Activated CD4-positive, CD25-positive, alpha-beta regulatory T cell treated with anti-CD3 and anti-CD28 coated beads, Interleukin-2, amount 50 U/mL, for 24 hours (primary cell): ENCODE measurements around the gene NDFIP2.

Experiments
- ATAC-seq, 2 donors: fragments of 150-1000 bp; cut with Tn5 transposase; one replicate each; pipeline ENCODE4 v1.10.0; 2021; ENCODE audit warnings: mild to moderate bottlenecking in 1 of 2, moderate library complexity in 1 of 2

The NDFIP2 gene, protein sequence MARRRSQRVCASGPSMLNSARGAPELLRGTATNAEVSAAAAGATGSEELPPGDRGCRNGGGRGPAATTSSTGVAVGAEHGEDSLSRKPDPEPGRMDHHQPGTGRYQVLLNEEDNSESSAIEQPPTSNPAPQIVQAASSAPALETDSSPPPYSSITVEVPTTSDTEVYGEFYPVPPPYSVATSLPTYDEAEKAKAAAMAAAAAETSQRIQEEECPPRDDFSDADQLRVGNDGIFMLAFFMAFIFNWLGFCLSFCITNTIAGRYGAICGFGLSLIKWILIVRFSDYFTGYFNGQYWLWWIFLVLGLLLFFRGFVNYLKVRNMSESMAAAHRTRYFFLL

DNA sequence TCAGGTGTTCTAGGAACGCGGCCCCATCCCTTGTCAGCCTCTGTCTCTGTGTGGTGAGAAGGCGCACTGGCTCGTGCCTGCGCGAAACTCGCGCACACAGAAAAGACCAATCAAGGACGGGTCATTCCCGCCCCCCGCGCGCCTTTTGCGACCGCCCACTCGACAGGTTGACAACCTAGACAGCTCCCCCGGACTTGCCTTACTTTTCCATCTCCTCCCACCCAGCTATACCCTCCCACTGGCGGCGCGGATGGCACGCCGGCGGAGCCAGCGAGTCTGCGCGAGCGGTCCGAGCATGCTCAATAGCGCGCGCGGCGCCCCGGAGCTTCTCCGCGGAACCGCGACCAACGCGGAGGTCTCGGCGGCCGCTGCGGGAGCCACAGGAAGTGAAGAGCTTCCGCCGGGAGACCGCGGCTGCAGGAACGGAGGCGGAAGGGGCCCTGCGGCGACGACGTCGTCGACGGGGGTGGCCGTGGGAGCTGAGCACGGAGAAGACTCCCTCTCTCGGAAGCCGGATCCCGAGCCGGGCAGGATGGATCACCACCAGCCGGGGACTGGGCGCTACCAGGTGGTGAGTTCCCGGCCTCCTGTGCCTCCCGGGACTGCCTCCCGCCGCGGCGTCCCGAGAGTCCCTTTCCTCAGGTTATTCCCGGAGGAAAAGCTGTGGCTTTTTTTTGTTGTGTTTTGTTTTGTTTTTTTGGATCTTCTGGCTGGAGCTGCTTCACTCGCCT lies at the start of gene NDFIP2:
TSS of gene NDFIP2 (plus strand) at position 202 of the 731 bp plus-strand sequence. CDS start at position 251, 49 bp downstream.
- ATAC-seq, result peak; percentile 75 to 78

DNA sequence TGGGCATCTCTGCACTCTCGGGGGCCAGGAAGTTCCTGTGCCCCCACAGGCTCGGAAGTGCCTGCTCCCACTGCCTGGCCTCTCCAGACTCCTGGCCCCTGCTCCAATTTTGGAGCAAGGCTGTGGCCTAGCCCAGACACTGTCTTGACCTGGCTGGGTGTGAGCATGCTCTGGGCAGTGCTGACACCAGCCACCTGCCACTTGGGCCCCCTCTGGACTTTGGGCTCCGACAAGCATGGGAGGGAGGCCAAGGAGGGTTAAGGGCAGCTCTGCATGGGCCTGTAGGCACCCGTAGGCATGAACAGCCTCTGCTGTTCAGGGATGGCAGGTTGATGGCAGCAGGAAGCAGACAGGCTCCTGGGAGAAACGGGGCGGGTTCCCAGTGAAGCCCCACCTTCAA lies 48.9 kb upstream of the NDFIP2 start:
- ATAC-seq, result no peak

DNA sequence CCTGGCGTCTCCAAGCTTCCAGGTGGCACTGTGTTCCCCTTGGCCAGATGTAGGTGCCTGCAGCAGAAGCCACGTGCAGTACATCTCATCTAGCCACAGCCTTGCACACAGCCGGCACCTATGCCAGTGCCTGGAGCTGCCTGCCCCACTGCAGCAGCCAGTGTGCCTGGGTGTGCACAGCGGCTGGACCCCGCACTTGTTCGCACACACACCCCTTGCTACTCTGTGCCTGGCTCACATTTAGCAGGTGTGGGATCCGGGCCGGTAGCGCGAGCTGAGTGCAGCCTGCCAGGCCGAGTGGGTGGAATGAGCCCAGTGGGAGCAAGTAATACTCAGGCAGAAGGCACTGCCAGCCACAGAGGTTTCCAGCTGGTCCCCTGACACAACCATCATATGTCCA lies 48.0 kb upstream of the NDFIP2 start:
- ATAC-seq, result no peak

DNA sequence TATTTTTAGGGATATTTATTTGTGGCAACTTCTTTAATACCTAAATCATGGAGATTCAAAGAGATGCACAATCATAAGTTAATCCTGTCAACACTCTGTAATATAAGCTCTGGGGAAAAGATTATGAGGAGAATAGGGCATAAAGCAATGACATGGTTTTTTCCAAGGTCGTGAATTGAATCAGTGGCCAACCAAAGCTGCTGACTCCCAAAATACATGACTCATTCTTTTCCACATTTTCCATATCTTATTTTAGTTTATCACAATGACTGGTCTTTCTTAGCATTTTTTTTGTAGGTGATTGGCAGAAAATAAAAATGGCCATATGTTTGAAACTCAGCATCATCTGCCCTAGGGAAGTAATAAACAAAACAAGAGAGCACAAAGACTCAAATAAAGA lies 46.4 kb upstream of the NDFIP2 start:
- ATAC-seq, result no peak

DNA sequence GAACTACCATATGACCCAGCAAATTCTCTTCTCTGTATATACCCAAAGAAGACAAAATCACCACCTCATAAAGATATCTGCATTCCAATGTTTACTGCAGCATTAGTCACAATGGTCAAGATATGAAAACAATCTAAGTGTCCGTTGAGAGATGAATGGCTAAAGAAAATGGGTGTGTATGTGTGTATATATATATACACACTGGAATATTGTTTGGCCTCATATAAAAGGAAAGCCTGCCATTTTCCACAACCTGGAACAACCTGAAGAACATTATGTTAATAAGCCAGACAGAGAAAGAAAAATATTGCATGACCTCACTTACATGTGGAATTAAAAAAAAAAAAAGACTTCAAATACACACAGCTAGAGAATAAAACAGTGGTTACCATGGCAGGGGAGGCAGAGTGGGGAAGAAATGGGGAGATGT lies 45.4 kb upstream of the NDFIP2 start:
- ATAC-seq, result no peak

DNA sequence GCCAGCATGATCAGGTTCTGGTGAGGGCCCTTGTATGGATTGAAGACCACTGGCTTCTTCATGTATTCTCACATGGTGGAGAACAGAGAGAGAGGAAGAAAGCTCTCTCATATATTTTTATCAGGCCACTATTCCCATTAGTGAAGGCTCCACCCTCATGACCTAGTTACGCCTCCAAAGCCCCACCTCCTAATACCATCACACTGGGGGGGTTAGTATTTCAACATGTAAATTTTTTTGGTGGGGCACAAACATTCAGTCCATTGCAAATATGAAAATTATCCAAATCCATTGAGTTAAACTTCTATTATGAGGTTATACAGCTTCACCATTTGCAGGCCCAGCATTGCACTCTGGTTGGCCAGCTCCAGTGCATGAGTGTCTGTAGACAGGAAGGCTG lies 41.7 kb upstream of the NDFIP2 start:
- ATAC-seq, result no peak

DNA sequence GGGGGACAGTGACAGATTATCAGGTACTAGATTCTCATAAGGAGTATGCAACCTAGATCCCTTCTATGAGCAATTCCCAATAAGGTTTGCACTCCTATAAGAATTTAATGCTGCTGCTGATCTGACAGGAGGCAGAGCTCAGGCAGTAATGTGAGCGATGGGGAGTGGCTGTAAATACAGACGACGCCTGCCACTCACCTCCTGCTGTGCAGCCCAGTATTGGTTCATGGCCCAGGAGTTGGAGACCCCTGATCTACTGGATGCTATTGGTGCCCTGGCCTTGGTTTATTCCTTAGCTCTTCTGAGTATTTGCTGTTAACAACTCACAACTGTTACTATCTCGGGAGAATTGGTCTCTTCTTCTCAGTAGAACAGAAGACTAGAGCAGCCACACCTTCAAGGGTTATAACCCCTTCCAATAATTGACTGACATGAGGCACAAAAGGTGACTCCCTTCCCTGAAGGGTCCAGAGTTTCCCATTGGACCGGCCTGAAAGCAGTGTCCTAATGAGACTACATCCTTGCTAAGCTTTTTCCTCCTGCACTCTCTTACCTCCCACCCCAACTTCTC lies 39.9 kb upstream of the NDFIP2 start:
- no peak for ATAC-seq

DNA sequence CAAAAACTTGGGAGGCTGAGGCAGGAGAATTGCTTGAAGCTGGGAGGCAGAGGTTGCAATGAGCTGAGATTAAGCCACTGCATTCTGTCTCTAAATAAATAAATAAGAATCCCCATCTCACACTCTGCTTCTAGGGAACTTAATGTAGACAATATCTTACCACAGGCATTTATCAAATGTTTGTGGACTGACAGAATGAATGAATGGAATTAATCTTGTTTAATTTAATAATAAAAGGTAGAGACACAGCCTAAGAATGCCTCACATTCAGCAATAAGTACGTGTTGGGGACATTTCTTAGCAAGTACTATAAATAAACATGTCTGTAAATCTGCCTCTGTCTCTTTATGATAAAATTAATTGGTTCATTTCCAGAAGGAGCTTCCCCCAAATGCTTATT lies 38.7 kb upstream of the NDFIP2 start:
- no peak for ATAC-seq

DNA sequence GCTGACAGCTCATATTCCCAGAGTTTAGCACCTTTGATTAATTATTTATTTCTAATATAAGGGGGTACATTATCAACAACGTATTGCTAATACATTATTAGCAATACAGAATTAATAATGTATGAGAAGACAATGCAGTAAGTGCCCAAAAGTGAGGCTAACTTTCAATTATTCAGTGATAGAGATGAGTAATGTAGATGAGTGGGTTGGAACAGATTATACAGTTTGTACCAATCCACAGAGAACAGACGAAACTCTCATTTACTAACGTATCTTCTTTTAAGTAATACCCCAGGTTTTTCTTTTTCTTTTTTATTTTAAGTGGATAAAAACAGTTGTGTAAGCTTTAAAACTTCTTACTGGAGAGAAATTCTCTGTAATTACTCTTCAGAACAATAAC lies 38.2 kb upstream of the NDFIP2 start:
- peak in 1 of 2 donors; percentile 43 for ATAC-seq

DNA sequence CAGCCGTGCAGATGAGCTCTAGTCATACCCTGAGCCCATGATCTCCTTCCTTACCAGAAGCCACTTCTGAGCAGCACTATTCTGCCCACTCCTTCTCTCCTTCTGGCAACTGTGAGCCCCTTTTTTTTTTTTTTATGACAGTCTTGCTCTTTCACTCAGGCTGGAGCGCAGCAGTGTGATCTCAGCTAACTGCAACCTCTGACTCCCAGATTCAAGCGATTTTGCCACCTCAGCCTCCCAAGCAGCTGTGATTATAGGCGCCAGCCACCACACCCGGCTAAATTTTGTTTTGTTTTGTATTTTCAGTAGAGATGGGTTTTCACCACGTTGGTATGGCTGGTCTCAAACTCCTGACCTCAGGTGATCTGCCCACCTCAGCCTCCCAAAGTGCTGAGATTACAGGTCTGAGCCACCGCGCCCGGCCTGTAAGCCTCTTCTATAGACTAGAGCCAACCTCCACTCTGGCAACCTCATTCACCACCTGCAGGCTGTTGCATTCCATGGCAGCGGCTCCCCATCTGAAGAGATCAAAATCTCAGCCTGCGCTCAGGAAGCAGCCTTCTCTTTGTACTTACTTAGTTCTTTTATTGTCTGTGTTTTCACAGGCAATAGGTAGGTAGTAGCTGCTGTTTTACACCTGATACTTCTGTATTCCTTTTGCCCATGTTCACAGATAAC lies 34.8 kb upstream of the NDFIP2 start:
- ATAC-seq, result no peak

DNA sequence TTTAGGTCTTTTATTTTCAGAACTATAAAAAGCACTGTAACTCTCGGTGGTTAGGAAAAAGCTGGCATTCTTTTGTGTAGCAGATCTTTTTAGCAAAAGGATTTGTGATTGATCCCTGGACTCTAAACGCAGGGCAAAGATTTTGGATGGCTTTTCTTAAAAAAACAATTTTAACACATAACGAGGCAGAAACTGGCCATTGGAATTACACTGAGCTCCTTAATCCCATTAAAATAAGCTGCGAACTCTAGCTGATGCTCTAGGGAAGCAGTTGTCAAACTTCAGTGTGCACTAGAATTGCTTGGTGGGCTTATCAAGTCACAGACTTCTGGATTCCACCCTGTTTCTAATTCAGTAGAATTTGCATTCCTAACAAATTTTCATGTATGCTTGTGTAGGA lies 33.8 kb upstream of the NDFIP2 start:
- no peak for ATAC-seq

DNA sequence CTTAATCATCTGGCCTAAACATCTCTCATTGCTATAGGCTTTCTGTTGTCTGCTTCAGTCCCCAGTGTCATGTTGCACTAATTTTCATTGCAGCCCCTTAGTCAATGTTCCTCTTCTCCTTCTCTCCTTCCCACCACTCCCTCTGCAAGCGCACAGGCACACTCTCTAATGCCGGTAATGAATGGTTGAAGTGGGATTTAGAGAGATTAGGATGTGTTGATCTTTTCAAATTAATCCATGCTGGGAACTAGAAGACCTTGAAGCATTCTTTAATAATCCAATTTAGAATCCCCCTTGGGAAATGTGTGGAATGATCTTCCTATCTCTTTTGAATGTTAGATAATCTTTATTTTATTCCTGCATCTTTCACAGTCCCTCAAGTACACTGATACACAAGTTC lies 33.2 kb upstream of the NDFIP2 start:
- ATAC-seq, result no peak

DNA sequence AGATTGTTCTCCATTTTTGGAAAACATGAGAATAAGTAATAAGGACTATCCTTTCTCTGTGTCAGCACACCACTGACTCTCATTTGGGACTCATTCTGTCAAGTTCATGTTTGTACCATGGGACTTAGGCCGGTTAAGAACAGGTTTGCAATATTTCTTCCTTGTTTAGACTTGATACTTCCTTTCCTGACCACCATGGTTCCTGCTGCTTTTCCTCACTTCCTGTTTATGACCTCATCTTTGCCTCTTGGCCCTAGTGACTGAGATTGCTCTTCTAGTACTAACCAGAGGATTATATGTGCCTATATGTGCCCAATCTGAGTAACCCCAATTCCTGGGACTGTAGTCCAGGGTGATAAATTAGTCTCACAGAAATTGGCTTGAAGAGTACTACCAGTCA lies 32.5 kb upstream of the NDFIP2 start:
- no peak for ATAC-seq

DNA sequence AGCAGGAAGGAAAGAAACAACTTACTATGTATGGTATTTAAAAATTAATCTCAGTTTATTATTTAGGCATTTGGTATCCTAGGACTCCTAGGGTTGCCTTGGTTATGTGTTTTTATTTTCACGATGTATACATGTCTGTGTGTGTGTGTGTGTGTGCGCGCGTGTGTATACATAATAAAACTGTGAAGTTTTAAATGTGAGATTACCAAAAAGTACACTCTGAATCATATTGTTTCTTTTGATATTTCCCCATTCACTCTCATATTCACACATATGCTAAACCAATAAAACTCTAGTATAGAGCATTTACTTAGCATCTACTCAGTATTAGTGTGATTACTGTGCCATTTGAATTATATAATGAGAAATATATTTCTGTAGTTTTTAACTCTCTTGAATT lies 30.8 kb upstream of the NDFIP2 start:
- peak; percentile 30 to 52 for ATAC-seq

DNA sequence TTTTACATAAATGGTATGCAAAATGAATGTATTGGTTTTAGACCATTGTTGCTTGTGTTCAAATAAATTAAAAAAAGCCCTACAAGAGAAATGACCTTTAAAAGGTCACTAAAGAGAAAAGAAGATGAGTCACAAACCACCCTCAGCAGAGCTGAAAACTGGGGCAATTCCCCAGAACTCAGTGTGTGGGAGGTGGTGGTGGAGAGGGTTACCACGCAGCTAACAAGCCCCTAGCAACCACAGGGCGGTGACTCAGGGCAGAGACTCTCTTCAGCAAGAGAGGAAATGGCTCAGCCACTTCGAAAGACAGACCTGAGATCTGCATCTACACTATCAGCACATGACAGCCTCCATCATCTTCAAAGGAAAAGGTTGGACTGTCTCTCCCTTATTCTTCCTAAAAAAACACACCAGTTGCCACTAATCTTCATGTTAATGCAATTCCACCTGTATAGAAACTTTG lies 29.4 kb upstream of the NDFIP2 start:
- ATAC-seq, result peak; percentile 97 to 98

DNA sequence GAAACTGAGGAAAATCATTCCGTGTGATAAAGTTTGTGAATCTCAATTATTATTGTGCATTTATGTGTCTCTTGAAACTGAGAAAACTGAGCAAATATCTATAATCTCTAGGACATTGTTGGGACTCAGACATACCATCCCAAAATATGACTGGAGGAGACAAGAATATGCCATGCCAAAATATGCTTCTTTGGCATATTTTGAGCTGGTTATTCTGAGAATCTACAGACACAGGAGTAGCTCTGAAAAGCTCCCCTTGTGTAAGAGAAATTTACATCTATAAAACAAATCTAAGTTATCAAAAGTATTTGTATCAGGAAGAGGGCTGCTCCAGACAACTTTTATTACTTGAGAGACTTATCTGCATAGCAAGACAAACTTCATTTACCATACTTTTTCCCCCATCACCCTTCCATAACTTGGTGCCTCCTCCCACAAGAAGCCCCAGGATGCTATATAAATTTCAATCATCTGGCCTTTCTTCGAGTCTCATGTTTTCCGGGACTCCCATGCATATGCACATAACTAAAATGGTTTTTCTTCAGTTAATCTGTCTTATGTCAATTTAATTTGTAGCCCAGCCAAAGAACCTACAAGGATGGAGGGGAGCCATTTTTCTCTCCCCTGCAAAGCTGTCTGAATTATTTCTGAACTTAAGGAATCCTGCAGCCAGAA lies 28.6 kb upstream of the NDFIP2 start:
- no peak for ATAC-seq

DNA sequence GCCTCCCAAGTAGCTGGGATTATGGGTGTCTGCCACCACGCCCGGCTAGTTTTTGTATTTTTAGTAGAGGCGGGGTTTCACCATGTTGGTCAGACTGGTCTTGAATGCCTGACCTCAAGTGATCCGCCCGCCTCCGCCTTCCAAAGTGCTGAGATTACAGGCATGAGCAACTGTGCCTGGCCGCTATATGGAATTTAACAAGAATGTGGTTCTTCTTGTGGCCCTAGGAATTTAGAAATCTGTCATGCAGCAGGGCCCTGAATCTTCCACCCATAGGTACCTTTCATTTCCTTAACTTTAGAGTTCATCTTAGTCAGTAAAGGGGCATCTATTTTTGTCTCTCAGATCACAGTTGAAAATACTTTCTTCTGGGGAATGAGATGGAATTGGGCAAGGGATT lies 25.6 kb upstream of the NDFIP2 start:
- ATAC-seq, result no peak

DNA sequence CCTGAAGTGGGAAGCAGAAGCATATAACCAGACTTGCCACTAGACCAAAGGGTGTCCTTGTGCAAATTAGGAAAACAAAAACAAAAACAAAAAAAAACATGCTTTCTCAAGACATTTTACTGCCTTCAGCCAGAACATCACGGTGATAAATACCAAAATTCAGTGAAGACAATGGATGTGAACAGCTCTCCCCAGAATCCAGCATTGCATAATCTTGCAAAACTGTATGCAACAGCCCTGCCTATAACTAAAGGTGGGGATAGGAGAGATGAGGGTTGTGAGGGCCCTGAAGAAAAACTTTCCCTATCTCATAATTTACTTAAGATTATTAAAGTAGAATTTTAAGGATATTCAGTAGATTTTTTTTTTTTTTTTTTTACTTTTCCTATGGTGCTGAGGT lies 24.9 kb upstream of the NDFIP2 start:
- ATAC-seq, result no peak

DNA sequence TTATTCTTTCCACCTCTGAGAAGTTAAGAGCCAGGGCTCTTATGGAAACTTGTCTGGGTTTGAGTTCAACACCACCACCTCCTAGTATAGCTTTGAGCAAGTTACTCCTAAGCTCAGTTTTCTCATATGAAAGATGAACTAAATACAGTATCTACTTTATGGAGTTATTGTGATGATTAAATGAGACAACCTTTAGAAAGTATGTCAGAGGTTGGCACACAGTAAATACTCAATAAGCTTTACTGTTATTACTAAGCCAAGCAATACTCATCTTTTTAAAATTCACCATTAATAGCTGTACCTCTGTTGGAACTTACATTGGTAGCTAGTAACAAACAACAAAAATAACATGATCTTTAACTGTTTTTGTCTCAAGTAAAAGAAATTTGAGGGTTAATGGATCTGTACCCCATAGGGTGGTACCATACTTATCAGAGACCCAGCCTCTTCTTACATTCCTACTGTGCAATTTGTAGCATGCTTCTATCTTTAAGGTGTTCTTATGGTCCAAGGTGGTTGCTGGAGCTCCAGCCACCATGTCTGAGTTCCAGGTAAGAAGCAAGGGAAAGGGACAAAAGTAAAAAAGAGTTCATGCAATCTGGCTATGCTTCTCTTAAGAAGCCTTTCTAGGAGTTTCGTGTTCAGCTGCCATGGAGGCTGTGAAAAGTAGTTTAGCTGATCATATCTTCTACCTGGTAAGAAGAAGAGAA lies 24.1 kb upstream of the NDFIP2 start:
- ATAC-seq, result peak; percentile 66

DNA sequence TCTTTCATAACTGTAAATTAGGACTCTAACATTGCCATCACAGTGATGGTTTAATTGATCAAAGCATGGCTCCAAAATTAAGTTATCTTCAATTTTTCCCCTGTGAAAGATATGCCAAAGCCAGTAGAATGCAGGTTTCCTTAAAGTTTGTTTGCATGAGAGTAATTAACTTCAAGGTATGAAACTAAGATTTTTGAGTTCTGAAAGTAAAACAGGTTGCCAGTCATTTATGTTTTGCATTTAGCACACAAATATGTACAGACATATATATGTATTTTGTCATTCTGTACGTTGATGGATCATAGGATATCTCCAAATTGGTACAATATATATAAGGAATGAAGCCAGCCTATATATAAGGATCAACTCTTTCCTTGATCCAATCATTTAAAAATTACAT lies 23.6 kb upstream of the NDFIP2 start:
- peak in 1 of 2 donors; percentile 26 for ATAC-seq

DNA sequence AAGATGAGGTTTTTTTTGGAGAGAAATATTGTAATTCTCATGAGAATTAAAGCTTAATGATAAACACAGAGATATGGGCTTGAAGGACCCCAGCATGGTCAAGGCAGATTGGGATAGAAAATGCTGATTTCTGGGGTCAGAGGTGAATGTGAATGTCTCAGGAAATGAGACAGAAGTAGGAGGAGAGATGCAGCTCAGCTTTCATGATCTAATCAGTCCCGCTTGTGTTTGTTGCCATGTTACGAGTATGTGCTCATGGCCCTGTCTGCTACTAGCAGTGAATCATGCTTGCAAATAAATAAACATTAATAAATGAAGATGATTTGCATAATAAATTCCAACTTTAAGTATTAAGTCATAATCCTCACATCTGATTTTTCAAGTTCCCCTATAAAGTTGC lies 23.0 kb upstream of the NDFIP2 start:
- peak; percentile 86 to 89 for ATAC-seq

DNA sequence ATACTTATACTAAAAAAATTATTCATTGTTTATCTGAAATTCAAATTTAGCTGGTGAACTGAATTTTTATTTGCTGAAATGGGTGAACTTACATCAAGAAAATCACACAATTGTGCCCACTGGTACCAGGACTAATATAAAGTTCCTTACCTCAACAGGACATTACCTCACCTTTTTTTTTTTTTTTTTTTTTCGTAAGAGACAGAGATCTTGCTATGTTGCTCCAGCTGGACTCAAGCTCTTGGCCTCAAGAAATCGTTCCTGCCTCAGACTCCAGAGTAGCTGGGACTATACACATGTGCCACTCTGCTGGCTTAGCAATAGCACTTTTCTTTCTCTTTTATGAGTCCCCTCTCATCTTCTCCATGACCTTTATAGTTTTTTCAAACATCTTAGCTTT lies 22.5 kb upstream of the NDFIP2 start:
- no peak for ATAC-seq
